HG02763 (cell line): ENCODE results near the gene IGFL3.
"Not testable (repeated sequence)": the region's sequence is repeated elsewhere in the genome, so short reads cannot be mapped to it uniquely, and the experiment has no call there.

Experiments
- ATAC-seq: cut with Tn5 transposase; IDR thresholded peaks from one replicate; pipeline ENCODE4 v1.9.1; 2021; ENCODE audit warnings: mild to moderate bottlenecking, moderate library complexity; ENCODE audit not compliant: unreplicated experiment

IGFL3 gene

DNA sequence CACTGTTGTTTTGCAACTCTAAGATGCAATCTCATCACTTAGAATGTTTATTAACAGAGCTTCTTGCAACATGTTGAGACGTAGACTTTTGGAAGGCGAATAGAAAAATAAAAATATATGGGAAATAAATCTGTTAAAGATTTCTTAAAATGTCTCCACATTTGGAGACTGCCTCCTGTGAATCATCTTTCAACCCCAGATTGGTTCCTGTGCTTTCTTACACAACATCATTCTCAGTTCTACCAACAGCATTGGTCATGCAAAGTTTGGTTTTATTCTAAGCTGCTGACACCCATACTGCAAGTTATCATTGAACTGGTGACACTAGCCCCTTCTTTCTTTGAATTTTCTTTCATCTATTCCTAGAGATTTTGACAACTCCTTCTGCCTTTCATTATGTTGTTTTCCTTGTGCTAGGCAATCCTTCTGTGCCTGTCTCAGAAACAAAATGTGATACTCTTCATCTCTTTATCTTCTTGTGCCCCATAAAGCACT lies 1.6 kb upstream of the IGFL3 start:
- no peak for ATAC-seq

DNA sequence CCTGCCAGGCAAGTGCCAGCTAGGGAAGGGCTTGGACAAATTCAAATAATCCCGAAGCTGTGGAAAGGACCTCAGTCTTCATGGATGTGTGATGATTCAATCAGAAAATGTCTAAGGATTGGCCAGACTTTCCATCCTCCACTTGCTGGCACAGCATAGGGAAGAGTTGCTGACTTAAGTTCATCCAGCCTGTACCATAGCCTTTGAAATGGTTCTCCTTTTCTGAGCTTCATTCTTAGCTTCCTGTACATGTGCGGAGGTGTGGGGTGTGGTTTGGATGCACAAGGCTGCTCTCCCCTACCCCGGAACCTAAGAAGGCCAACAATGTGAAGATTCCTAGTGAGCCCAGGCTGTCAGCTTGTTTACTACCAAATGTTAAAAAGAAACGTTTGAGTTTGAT lies 959 bp upstream of the IGFL3 start:
- no peak for ATAC-seq

DNA sequence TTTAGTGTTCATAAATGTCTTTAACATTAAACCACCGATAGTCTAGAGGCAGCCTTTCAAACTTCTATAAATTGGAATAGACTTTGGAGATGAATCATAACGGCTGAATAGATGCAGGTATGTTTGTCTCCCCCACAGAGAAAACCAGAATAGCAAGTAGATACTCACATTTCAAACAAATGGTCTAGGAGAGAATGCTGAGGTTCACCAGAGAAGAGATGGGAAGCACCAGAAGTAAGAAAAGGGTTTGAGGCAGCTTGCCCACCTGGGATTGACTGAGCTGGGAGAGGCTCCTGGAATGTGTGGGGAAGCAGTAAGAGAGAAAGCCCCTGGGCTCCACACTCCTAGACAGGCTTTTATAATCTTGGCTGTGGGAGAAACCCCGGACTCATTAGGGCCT lies 6.4 kb downstream of the IGFL3 start:
- ATAC-seq: no peak

DNA sequence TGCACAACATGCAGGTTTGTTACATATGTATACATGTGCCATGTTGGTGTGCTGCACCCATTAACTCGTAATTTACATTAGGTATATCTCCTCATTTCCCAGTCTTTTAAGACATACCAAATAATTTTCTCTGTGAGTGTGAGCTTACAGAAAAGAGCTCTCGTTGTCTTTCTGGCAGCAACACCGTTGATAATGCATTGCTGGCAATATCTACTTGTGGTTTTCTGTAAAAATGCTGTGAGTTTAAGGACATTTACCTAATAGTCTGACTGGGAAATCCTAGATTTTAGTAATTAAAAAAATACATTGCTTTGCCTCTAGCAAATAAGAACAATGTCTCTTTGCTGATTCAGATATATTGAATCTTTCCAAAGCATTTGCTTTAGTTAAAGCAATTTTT lies 8.4 kb downstream of the IGFL3 start:
- ATAC-seq: no peak

DNA sequence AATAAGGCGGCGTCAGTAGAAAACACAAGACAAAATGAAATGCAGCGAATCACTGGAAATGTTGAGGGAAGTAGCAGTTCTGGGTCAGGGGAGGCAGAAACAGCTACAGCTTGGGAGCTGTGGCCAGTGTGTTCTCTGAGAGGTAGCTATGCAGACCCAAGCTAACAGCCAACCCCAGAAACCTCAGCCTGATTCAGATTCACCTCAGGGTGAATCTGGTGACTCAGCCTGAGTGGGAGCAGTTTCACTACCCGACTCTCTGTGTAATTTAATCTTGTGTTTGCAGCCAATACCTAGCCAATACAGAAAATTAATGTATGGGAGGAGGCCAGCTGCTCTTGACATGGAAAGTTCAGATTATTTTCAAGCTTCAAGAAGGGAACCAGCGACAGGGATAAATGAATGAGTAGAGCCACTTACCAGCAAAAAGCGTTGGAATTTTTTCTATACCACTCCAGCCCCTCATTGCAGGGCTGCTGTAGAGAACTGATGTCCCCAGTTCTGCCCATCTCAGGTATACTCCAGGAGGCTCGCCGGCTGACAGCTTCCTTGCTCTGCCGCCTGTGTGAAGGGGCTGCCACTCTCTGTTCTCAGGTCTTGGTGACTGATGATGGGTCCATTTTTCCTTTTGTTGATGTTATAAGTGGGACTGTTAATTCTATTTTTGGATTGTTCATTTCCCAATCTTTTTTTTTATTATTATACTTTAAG lies 8.9 kb downstream of the IGFL3 start:
- no peak for ATAC-seq

DNA sequence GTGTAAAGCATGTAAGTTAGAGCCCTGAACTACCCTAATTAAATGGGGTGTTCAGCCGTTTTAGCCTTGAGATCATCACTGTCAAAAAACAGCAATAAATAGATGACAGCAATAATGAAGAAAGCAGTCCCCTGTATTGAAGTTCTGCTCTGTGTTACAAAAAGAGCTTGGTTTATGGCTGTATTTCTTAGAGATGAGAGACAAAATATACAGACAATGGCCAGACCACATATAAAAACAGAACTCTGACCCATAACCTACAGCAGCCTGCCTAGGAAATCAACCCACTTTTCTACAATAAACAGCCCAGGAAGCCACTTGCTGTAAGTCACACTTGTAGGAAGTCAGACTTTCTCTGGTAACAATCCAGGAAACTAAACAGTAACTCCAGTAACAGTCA lies 10.8 kb downstream of the IGFL3 start:
- no peak for ATAC-seq

DNA sequence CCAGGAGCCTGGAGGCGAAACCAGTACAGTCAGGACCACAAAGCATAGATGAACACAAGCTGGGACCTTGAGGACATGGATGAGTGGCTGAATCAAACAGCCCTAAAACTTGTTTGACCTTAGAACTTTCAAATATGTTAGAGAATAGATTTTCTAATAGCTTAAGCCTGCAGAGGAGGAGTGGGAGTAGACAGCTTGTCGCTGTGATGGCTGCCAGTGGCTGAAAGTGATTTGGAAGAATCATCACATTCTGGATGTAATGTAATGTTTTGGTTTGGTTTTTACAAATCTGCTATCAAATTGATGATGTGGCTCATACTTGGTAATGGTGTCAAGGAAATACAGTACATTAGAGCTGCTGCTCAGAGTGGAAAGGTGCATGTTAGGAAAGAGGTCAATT lies 12.0 kb downstream of the IGFL3 start:
- ATAC-seq: no peak

DNA sequence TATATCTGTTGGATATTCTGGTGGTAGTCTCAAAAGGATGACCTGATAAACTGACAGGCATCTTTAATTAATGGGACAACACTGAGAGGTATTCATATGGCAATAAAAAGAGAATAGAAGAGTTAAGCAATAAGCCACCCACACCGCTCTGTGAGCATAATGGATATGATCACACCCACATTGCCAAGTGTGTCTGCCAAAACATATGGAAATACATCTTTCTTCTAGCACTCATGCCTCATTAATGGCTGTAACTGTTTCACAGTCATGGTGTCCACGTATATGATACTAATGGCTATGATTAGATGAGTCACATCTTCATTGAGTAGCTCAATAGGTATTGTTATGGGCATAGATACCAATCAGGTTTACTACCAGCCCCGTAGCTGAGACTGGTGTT lies 13.1 kb downstream of the IGFL3 start:
- ATAC-seq: no peak

DNA sequence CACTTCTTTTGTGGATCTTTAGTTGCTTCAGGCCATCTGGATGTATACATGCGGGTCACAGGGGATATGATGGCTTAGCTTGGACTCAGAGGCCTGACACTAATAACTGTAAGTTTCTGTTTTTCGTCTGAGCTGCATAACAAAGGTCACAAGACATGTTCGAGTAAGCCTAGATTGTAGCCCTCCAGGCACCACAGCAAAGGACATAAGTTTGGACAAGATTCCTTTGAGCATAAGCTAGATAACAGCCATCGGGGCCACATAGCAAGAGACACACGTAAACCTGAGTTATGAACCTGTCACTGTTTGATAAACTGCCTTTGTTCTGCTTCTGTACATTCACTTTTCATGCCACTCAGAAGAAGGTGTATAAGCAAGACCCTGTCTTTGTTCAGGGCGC lies 14.6 kb downstream of the IGFL3 start:
- no peak for ATAC-seq

DNA sequence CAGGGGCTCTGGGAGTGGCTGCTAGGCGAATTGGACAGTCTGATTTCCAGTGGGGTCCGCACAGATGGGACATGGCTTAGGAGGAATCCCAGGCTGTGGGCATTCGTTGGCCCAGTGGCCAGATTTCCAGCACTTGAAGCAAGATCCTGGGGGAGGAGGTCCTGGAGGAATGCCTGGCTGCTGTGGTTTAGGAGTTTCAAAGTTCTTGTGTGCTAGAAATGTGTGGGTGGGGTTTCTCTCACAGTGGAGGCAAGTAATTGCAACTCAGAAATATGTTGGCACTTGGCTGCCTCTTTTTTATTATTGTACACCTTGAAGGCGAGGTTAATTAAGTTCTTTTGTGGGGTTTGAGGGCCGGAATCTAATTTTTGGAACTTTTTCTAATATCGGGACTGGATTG lies 17.1 kb downstream of the IGFL3 start:
- ATAC-seq: no peak

DNA sequence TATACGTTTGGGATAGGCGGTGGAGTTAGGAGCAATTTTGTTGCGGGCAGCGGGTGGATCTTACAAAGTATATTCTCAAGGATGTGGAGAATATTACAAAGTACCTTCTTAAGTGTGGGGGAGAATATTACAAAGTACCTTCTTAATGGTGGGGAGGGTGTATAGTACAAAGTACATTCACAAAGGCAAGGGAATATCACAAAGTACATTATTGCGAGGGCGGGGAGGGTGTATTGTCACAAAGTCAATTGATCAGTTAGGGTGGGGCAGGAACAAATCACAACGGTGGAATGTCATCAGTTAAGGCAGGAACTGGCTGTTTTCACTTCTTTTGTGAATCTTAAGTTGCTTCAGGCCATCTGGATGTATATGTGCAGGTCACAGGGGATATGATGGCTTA lies 22.2 kb downstream of the IGFL3 start:
- ATAC-seq: not testable (repeated sequence)

DNA sequence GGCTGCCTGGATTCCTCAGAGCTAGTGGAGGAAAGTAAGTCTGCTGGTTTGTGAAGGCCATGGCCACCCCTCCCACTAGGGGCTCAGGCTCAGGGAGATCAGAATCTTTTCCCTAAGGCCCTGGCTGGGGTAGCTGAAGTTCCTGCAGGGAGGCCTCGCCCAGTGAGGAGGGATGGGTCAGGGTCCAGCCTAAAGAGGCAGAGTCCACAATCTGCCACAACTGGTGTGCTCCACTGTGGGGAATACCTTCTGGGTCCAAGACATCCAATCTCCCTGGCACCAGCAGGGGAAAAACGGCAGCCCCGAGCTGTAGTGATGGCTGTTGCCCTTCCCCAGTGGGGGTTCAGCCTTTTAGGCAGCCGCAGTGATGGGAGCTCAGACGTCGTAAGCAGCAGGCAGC lies 23.2 kb downstream of the IGFL3 start:
- no peak for ATAC-seq

DNA sequence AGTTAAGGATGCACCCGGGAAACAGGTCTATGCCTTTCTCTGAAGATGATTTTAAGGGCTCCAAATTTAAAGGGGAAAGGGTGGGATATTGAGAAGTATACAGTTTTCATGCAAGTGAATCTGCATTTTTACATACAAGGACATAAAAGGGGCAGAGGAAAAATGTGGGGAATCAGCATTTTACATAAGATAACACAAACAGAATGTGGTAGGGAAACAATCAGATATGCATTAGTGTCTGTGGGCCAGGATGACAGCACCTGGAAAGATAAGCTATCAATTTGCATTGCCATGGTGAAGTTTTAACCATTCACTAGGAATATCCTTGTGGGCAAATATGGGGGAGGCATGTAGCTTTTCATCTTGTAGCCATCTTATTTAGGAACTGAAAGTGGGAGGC lies 24.1 kb downstream of the IGFL3 start:
- no peak for ATAC-seq

DNA sequence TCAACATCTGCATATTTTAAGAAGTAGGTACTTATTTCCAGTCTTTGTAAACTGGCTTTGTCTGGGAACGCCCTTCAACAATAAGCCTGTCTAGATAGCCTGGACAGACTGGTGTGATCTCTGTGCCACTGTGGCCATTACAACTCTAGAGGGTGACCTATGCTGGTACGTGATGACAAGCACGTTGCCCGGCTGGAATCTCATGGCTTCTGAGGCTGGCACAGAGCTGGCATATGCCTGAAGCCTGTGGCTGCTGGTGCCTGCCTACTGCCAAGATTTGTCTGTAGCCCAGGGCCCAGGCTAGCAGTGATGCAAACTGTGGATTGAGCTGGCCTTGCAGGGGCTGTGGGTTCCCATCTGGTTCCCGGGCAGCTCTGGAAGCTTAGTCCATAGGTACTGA lies 34.0 kb downstream of the IGFL3 start:
- ATAC-seq: no peak

DNA sequence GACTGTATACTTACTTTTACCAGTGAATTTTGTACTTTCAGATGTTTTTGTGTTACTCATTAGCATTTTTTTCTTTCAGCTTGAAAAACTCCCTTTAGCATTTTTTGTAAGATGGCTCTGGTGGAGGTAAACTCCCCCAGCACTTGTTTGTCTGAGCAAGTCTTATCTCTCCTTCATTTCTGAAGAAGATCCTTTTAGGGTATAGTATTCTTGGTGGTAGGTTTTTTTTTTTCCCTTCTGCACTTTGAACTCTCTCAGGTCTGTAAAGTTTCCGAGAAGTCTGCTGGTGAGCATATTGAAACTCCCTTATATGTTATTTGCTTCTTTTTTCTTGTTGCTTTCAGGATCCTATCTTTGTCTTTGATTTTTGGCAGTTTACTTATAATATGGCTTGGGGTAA lies 35.1 kb downstream of the IGFL3 start:
- ATAC-seq: no peak

DNA sequence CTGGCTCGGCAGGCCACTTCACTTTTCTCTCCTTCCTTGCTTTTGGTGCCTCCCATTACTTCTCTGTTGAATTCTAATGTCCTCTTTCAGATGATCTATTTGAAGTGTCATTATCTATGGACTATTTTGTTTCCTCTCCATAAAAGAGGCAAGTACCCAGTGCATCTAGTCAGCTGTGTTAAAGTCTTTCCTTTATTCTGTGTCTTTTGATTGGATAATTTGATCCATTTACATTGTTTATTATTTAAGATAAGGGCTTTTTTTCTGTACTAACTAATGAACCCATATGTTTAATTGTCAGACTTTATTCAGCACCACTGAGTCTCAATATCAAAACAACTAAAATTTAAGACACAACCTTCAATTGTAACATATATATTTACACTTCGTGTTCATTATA lies 36.4 kb downstream of the IGFL3 start:
- no peak for ATAC-seq

DNA sequence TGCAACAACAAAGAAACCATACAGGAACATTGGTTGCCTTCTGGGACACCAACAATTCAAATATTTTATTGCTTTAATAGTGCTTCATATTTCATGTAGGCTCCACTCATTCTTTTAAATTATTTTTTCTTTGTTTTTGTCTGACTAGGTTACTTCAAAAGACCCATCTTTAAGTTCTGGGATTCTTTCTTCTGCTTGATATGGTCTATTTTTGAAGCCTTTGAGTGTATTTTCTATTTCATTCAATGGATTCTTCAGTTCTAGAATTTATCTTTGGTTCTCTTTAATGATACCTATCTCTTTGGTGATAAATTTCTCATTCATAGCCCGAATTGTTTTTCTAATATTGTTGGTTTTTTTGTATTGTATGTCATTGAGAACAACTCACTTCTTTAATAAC lies 38.6 kb downstream of the IGFL3 start:
- ATAC-seq: no peak

DNA sequence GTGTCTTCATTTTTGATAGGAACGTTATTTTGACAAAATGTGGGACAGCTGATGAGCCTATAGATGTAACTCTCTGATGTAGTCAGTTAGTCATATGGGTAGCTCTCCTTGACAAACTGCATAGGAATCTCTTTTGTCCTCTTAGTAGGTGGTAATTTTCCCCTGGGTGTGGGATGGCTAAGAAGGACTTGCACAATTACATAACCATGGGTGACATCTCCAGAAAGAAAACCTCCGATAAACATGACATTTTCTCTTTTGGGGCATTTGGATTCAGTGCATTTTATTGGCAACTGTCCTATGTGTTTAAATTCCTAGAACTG lies 41.8 kb downstream of the IGFL3 start:
- no peak for ATAC-seq

DNA sequence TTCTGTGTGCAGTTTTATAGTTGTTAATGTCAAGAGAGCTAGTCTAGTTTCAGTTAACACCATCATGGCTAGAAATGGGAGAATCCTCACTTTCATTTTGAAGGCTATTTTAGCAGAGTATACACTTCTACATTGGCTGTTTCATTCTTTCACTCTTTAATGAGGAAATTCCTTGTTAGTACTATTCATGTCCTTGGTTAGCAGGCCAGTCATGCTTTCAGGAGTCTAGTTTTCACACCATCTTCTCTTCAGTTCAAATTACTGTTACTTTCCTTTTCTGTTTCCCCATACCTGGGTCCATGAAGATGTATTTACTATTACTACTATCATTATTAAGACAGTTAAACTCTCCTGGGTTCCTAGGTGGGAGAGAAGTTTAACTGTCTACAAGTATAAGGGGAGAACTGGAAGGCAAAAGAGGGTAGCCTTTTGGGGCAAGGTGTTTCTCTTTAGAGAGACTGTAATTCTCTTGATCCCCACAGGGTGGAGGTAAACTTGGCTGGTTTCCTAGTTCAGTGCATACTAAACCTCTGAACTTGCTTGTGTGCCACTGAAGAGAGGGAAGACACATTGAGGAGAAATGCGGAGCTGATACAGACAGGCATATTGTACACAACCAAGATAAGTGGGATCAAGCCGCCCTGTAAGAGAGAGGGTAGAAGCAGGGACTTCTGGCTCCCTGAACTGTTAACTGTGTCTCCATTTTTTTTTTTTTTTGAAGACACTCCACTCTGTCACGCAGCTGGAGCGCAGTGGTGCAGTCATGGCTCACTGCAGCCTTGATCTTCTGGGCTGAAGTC lies 42.4 kb downstream of the IGFL3 start:
- no peak for ATAC-seq

DNA sequence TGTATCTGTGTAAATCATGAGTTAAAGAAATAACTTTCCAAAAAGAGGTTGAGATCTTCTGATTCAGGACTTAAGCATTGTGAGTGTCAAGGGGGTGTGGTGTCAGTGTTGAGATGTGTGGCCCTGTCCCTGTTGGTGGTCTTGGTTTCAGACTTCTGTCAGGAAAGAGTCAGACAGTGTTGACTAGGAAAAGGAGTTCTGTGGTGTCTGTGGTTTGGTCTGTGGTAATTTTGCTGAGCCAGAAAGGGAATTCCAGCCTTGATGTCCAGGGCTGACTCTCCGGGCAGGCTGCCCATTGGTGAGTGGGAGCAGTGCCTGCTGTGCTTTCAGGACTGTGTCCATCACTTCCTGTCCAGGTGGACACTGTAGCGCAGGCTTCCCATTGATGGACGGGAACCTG lies 43.9 kb downstream of the IGFL3 start:
- ATAC-seq: no peak

DNA sequence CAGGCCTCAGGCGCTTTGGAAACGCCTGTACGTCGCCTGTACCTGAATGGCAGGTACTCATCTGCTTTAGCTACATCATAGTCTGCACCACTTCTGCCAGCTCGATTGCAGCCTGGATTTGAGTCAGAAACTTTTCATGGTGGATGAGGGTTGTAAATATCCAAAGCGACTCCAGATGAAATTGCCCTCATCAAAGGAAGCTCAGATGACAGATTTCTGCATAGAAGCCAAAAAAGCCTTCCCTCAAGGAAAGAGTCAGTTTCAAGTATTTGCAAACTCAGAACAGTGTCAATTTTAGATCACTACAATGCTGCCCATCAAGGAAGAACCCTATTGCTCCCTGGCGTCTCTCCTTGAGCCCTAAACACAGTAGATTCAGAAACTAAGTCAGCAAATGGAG lies 44.9 kb downstream of the IGFL3 start:
- ATAC-seq: no peak

DNA sequence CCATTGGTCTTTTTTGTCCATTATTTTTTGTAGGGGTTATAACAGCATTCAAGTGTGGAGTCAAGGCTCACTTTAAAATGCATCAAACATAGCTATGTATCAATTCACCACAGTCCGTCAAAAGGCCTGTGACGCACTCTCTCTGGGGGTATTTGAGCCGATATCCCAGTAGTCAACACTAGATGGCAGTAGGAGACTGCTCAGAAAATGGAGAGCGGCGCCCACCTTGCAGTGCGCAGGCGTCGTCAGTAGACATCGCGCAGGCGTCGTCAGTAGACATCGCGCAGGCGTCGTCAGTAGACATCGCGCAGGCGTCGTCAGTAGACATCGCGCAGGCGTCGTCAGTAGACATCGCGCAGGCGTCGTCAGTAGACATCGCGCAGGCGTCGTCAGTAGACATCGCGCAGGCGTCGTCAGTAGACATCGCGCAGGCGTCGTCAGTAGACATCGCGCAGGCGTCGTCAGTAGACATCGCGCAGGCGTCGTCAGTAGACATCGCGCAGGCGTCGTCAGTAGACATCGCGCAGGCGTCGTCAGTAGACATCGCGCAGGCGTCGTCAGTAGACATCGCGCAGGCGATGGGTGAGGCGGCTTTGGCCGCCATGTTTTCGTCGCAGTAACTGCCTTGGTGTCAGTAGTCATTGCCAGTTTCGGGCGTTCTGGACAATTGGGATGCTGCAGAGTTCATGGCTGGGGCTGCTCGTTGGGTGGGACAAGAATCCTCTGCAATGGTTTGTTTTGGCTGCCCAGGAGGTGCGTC lies 45.7 kb downstream of the IGFL3 start:
- not testable (repeated sequence) for ATAC-seq
